IMR-90 (cell line): ENCODE measurements around the gene CERS1. TPM values are rescaled to one million over a fixed set of nuclear protein-coding genes. Genes with fewer than 3 reads are reported as not detected.

Source experiments
- ATAC-seq: fragments of 200-7000 bp; cut with Tn5 transposase; 2 replicates; pipeline ENCODE4 v1.9.1; 2020; ENCODE audit warnings: low read depth, mild to moderate bottlenecking, moderate library complexity
- BruUV-seq: library from RNA; stranded (reverse); fragments of 400-500 nt; replicated peaks from 2 replicates; lab custom pipeline; 2021; lab: Mats Ljungman, UMichigan
- CTCF ChIA-PET: fragments of 300-600 bp; formaldehyde crosslinking; extraction: SDS; loops from one replicate; lab custom pipeline; 2021; ENCODE audit warnings: antibody characterized with exemption; lab: Yijun Ruan, JAX
- POLR2A ChIA-PET: fragments of 300-600 bp; sonication (Branson Sonifier 250); formaldehyde crosslinking; loops from one replicate; lab custom pipeline; 2022; ENCODE audit warnings: antibody characterized with exemption; ENCODE audit not compliant: unreplicated experiment; lab: Charles Lee
- DNase-seq: peaks from one replicate; pipeline ENCODE4 v3.0.0; 2013
- H2AFZ ChIP-seq: replicated peaks from 2 replicates; pipeline ENCODE3; 2013; ENCODE audit warnings: low read length, mild to moderate bottlenecking; ENCODE audit not compliant: poor library complexity
- H2AK5ac ChIP-seq: 2 replicates; pipeline ENCODE4 v1.6.1; 2013; ENCODE audit warnings: low read depth, low read length, inconsistent platforms
- H2AK9ac ChIP-seq: replicated peaks from 2 replicates; pipeline ENCODE3; 2013; ENCODE audit warnings: mild to moderate bottlenecking, low read depth, low read length, moderate library complexity; ENCODE audit not compliant: poor library complexity
- H2BK120ac ChIP-seq: 2 replicates; pipeline ENCODE4 v1.6.1; 2013; ENCODE audit warnings: low read depth, low read length, inconsistent platforms
- H2BK15ac ChIP-seq: 3 replicates; pipeline ENCODE4 v1.6.1; 2013; ENCODE audit warnings: low read depth, low read length, inconsistent platforms
- H2BK20ac ChIP-seq: 2 replicates; pipeline ENCODE4 v1.6.1; 2013; ENCODE audit warnings: low read depth, mild to moderate bottlenecking, inconsistent platforms, low read length, moderate library complexity
- H2BK5ac ChIP-seq: 2 replicates; pipeline ENCODE4 v1.6.1; 2013; ENCODE audit warnings: mild to moderate bottlenecking, low read depth, low read length, inconsistent platforms; ENCODE audit not compliant: poor library complexity, severe bottlenecking
- H3K14ac ChIP-seq: replicated peaks from 2 replicates; pipeline ENCODE4 v1.6.1; 2013; ENCODE audit warnings: low read depth, low read length, inconsistent platforms
- H3K18ac ChIP-seq: 2 replicates; pipeline ENCODE4 v1.6.1; 2013; ENCODE audit warnings: low read depth, low read length, control low read depth
- H3K23ac ChIP-seq: 2 replicates; pipeline ENCODE4 v1.6.1; 2013; ENCODE audit warnings: low read depth, low read length, inconsistent platforms
- H3K27ac ChIP-seq: 2 replicates; pipeline ENCODE4 v1.5.1; 2013; ENCODE audit warnings: mild to moderate bottlenecking, control low read depth, low read length; ENCODE audit not compliant: insufficient read depth
- H3K27me3 ChIP-seq: 2 replicates; pipeline ENCODE4 v1.6.1; 2013; ENCODE audit warnings: low read length; ENCODE audit not compliant: control insufficient read depth, insufficient read depth
- H3K36me3 ChIP-seq: 2 replicates; pipeline ENCODE4 v1.6.1; 2013; ENCODE audit warnings: low read length, mixed read lengths; ENCODE audit not compliant: control insufficient read depth, insufficient read depth
- H3K4ac ChIP-seq: 2 replicates; pipeline ENCODE4 v1.6.1; 2013; ENCODE audit warnings: low read depth, low read length, inconsistent platforms
- H3K4me1 ChIP-seq: 2 replicates; pipeline ENCODE4 v1.6.1; 2013; ENCODE audit warnings: low read length, mixed read lengths; ENCODE audit not compliant: control insufficient read depth, insufficient read depth
- H3K4me2 ChIP-seq: 2 replicates; pipeline ENCODE4 v1.6.1; 2013; ENCODE audit warnings: low read depth, mild to moderate bottlenecking, control low read depth, low read length, moderate library complexity
- H3K4me3 ChIP-seq: 2 replicates; pipeline ENCODE4 v1.5.1; 2013; ENCODE audit warnings: low read depth, mild to moderate bottlenecking, control low read depth, low read length, moderate library complexity; ENCODE audit not compliant: insufficient read depth
- H3K56ac ChIP-seq: 2 replicates; pipeline ENCODE4 v1.6.1; 2013; ENCODE audit warnings: low read length, inconsistent platforms; ENCODE audit not compliant: insufficient read depth; ENCODE audit errors: extremely low read depth
- H3K79me1 ChIP-seq, 2 experiments: 2 replicates each; pipeline ENCODE4 v1.6.1; 2013; ENCODE audit warnings: low read length in 2 of 2, inconsistent platforms in 1 of 2, low read depth in 1 of 2
- H3K9ac ChIP-seq: 2 replicates; pipeline ENCODE4 v1.6.1; 2013; ENCODE audit warnings: low read depth, low read length, control low read depth
- H3K9me1 ChIP-seq: 2 replicates; pipeline ENCODE4 v1.6.1; 2013; ENCODE audit warnings: low read length, inconsistent platforms; ENCODE audit not compliant: insufficient read depth
- H3K9me3 ChIP-seq: 2 replicates; pipeline ENCODE4 v1.6.1; 2013; ENCODE audit warnings: low read length; ENCODE audit not compliant: control insufficient read depth, insufficient read depth
- H4K20me1 ChIP-seq: 2 replicates; pipeline ENCODE4 v1.6.1; 2013; ENCODE audit warnings: low read length, inconsistent platforms; ENCODE audit not compliant: insufficient read depth
- H4K5ac ChIP-seq: 2 replicates; pipeline ENCODE4 v1.6.1; 2013; ENCODE audit warnings: mild to moderate bottlenecking, low read depth, low read length, control low read depth
- H4K8ac ChIP-seq, 2 experiments: 2 replicates each; pipeline ENCODE4 v1.6.1; 2013; ENCODE audit warnings: low read depth in 2 of 2, low read length in 2 of 2, control low read depth in 1 of 2, inconsistent platforms in 1 of 2
- H4K91ac ChIP-seq: 2 replicates; pipeline ENCODE4 v1.6.1; 2013; ENCODE audit warnings: low read depth, low read length, inconsistent platforms; ENCODE audit not compliant: insufficient read depth
- BHLHE40 ChIP-seq: fragments of 150-350 bp; IDR thresholded peaks from 2 replicates; pipeline ENCODE4 v1.6.1; 2016; ENCODE audit warnings: mild to moderate bottlenecking, low read depth, low read length
- CEBPB ChIP-seq: IDR thresholded peaks from 2 replicates; pipeline ENCODE4 v1.6.1; 2012; ENCODE audit warnings: low read depth, low read length, improper control_type of control experiment
- CHD1 ChIP-seq: IDR thresholded peaks from 2 replicates; pipeline ENCODE4 v1.6.1; 2012; ENCODE audit warnings: low read depth, low read length, improper control_type of control experiment
- MAZ ChIP-seq: IDR thresholded peaks from 2 replicates; pipeline ENCODE4 v1.6.1; 2012; ENCODE audit warnings: low read depth, mild to moderate bottlenecking, low read length, improper control_type of control experiment, moderate library complexity, borderline replicate concordance
- MXI1 ChIP-seq: IDR thresholded peaks from 2 replicates; pipeline ENCODE4 v1.6.1; 2012; ENCODE audit warnings: low read depth, mild to moderate bottlenecking, low read length, moderate library complexity, borderline replicate concordance
- NFE2L2 ChIP-seq: fragments of 150-350 bp; IDR thresholded peaks from 2 replicates; pipeline ENCODE4 v1.6.1; 2016; ENCODE audit warnings: low read depth, mild to moderate bottlenecking, low read length
- RAD21 ChIP-seq: IDR thresholded peaks from 2 replicates; pipeline ENCODE4 v1.6.1; 2012; ENCODE audit warnings: low read length, improper control_type of control experiment
- RCOR1 ChIP-seq: IDR thresholded peaks from 2 replicates; pipeline ENCODE4 v1.6.1; 2012; ENCODE audit warnings: mild to moderate bottlenecking, low read length, improper control_type of control experiment; ENCODE audit not compliant: insufficient replicate concordance
- SMC3 ChIP-seq: fragments of 150-350 bp; IDR thresholded peaks from 2 replicates; pipeline ENCODE4 v1.6.1; 2016; ENCODE audit warnings: low read depth, mild to moderate bottlenecking, antibody characterized with exemption, low read length, moderate library complexity
- WGBS, 2 experiments: methylation state at CpG; one replicate each; pipeline versions ENCODE4 v1.1.5 to v1.1.7; 2013; ENCODE audit warnings: missing lambda C conversion rate in 2 of 2; ENCODE audit not compliant: insufficient read length in 1 of 2; ENCODE audit errors: extremely low coverage in 2 of 2; 5-methylcytosine and 5-hydroxymethylcytosine counted together
- dilution Hi-C: fragments of 300-500 bp; cut with HindIII; formaldehyde crosslinking; loops from one replicate; pipeline ENCODE4 v1.14.3; 2018; ENCODE audit warnings: low sequenced_read_pairs; ENCODE audit not compliant: unreplicated experiment
- in situ Hi-C: fragments of 300-500 bp; cut with MboI; formaldehyde crosslinking; loops from 3 replicates; pipeline ENCODE4 v1.14.3; 2019; ENCODE audit warnings: low sequenced_read_pairs, inconsistent platforms, mixed read lengths
- intact Hi-C: fragments of 100-400 bp; cut with micrococcal nuclease; formaldehyde crosslinking; loops from 2 replicates; pipeline ENCODE4 v1.10.0; 2022
- polyA plus RNA-seq, 3 experiments: library from polyadenylated mRNA; depleted of rRNA; stranded (reverse); fragments of >200 nt; gene quantifications; 2 replicates each; pipeline ENCODE4 v1.2.3, GENCODE V29; 2012; ENCODE audit warnings: low replicate concordance in 1 of 3
- total RNA-seq: library from RNA; depleted of rRNA; stranded (reverse); fragments of >200 nt; gene quantifications from 2 replicates; pipeline ENCODE4 v1.2.3, GENCODE V29; 2012
- TF ChIP-seq, protein P1 (sequence below): conservative IDR thresholded peaks from 2 replicates; pipeline ENCODE4 v1.5.1; 2012; ENCODE audit warnings: mild to moderate bottlenecking, low read depth, low read length, improper control_type of control experiment

CERS1 gene
- total and polyA plus RNA-seq, 2 of the 4 experiments (the other 2 are of a cell fraction), result 0.90 to 4.3 TPM

DNA sequence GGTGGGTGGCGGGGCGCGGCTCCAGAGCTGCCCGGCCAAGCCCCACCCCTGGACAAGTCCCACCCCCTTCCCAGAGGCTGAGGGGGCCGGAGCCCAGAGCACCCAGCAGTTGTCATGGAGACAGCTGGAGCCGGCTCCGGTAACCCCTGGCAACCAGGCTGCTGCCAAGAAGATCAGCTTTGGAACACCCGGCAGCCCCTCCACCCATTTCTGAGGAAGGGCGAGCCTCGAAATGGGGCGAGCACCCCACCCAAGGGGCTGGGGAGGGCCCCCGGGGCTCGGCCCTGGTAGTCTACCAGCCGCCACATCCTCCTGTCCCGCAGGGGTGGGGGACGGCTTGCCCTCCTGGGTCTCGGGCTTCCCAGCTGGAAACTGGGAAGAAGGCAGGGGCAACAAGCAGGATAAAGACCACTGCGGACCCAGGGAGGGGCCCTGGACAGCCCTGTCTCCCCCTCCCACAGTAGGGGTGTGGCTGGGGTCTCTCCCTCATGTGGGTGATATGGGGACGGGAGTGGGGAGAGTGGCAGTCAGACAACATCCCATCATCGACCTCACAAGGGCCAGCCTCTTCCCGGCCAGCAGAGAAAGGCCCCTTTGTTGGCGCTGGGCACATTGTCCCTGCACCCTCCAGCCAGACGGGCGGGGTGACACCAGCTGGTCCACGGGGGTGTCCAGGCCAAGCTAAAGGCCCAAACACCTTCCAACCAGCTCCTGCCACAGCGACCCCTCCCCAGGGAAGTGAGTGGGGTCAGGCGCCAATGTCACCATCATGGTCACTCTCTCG, 1.5 kb downstream of the CERS1 start:
- Histone ChIP-seq H4K91ac (no peak overlapping the region), H4K20me1 (peaks cover 19% of the 10 kb centered on the region), H2AFZ (peak overlapping the region; percentile 89), H3K27ac (no peak overlapping the region), H3K4me1 (peaks cover 8% of the 10 kb centered on the region; the same call in 1 of the 2 replicates), H3K9me1 (no peaks in the 10 kb centered on the region), H2BK15ac (no peak overlapping the region), H2BK20ac (no peak overlapping the region), H2AK9ac (peak overlapping the region; percentile 33), H4K5ac (no peak overlapping the region), H3K9me3 (no peaks in the 10 kb centered on the region), H3K4me3 (peak overlapping the region; percentile 47), H4K8ac (no peak overlapping the region), H3K79me1 (no peaks in the 10 kb centered on the region), H3K27me3 (peaks cover 7% of the 10 kb centered on the region; the same call in 1 of the 2 replicates), H3K18ac (no peak overlapping the region), H3K4me2 (peak overlapping the region; percentile 80; the same call in 1 of the 2 replicates), H3K4ac (no peak overlapping the region), H2BK5ac (no peak overlapping the region), H3K56ac (no peak overlapping the region), H3K14ac (no peak overlapping the region), H2AK5ac (no peak overlapping the region), H3K23ac (no peak overlapping the region), H2BK120ac (no peak overlapping the region), H3K36me3 (peaks cover 8% of the 10 kb centered on the region; the same call in 1 of the 2 replicates), H3K9ac (no peak overlapping the region)
- BruUV-seq, result no TSS peak
- ATAC-seq, result peak; percentile 15
- peak; percentile 35 for DNase-seq
- POLR2A ChIA-PET, result no interaction called here
- intact Hi-C loops, result no loop called here
- CTCF ChIA-PET, result interaction anchor here (0.6 kb wide), 1 partner anchor 78 kb away, joined by 3 read pairs; no protein-coding TSS in a partner anchor
- dilution Hi-C loops, result no loop called here
- in situ Hi-C loops, result no loop called here
- WGBS, 2 experiments, result 10% methylated on average over 5 of the region's 28 CpGs; no CpG with 5 or more reads in 1 of the 2 experiments
- TF ChIP-seq RCOR1 (no peak), CHD1 (no peak), BHLHE40 (no peak), SMC3 (no peak), MXI1 (no peak), MAZ (no peak), CEBPB (no peak), RAD21 (no peak), NFE2L2 (no peak)
- TF ChIP-seq, protein P1, sequence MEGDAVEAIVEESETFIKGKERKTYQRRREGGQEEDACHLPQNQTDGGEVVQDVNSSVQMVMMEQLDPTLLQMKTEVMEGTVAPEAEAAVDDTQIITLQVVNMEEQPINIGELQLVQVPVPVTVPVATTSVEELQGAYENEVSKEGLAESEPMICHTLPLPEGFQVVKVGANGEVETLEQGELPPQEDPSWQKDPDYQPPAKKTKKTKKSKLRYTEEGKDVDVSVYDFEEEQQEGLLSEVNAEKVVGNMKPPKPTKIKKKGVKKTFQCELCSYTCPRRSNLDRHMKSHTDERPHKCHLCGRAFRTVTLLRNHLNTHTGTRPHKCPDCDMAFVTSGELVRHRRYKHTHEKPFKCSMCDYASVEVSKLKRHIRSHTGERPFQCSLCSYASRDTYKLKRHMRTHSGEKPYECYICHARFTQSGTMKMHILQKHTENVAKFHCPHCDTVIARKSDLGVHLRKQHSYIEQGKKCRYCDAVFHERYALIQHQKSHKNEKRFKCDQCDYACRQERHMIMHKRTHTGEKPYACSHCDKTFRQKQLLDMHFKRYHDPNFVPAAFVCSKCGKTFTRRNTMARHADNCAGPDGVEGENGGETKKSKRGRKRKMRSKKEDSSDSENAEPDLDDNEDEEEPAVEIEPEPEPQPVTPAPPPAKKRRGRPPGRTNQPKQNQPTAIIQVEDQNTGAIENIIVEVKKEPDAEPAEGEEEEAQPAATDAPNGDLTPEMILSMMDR, result no peak
